OCI-LY3 (cell line): ENCODE results near the gene CAMTA2.

ENCODE experiments used
- EZH2phosphoT487 ChIP-seq: fragments of 200-600 bp; shearing (Covaris generic); IDR thresholded peaks from 2 replicates; pipeline ENCODE4 v1.6.1; 2018; ENCODE audit warnings: antibody characterized with exemption, mixed run types, low read depth
- TF ChIP-seq, protein P1 (sequence below): fragments of 200-600, 300-600 bp; sonication (generic); IDR thresholded peaks from 2 replicates; pipeline ENCODE4 v1.5.1; 2014; ENCODE audit warnings: antibody characterized with exemption, low read length, low read depth

DNA sequence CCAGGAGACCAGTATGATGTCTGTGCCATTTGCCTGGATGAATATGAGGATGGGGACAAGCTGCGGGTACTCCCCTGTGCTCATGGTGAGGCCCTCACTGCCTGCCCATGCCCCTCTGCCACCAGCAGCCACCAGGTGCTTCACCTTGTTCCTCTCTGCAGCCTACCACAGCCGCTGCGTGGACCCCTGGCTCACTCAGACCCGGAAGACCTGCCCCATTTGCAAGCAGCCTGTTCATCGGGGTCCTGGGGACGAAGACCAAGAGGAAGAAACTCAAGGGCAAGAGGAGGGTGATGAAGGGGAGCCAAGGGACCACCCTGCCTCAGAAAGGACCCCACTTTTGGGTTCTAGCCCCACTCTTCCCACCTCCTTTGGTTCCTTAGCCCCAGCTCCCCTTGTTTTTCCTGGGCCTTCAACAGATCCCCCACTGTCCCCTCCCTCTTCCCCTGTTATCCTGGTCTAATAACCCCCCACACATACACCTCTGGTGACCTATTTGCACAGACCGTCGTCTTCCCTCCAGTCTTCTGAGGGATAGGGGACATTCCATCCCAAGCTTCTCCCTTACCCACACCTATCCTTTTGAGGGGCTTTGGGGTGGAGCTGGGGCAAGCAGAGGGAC lies 42.8 kb downstream of the CAMTA2 start:
- TF ChIP-seq, protein P1, sequence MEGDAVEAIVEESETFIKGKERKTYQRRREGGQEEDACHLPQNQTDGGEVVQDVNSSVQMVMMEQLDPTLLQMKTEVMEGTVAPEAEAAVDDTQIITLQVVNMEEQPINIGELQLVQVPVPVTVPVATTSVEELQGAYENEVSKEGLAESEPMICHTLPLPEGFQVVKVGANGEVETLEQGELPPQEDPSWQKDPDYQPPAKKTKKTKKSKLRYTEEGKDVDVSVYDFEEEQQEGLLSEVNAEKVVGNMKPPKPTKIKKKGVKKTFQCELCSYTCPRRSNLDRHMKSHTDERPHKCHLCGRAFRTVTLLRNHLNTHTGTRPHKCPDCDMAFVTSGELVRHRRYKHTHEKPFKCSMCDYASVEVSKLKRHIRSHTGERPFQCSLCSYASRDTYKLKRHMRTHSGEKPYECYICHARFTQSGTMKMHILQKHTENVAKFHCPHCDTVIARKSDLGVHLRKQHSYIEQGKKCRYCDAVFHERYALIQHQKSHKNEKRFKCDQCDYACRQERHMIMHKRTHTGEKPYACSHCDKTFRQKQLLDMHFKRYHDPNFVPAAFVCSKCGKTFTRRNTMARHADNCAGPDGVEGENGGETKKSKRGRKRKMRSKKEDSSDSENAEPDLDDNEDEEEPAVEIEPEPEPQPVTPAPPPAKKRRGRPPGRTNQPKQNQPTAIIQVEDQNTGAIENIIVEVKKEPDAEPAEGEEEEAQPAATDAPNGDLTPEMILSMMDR, result no peak
- TF ChIP-seq EZH2phosphoT487, result no peak
